ENCODE data around the gene TAF4B.

TAF4B gene

GRCh38 chr18:26350961-26351360 is 124.7 kb downstream of the TAF4B start:
- no peak overlapping the region for H3K9ac ChIP-seq (ENCODE audit: low read length)
- peaks cover 22% of the 10 kb centered on the region for H3F3A ChIP-seq (ENCODE audit: insufficient read depth)
- no peaks in the 10 kb centered on the region for H3K9me2 ChIP-seq (replicated peaks; ENCODE audit: insufficient read depth, low read length)
- H3K79me2 ChIP-seq (ENCODE audit: insufficient read depth, low read length) = peaks cover 5% of the 10 kb centered on the region; the same call in 1 of the 2 replicates
- H3K36me3 ChIP-seq (ENCODE audit: low read length) = peaks cover 37% of the 10 kb centered on the region; the same call in 1 of the 2 replicates
- TF ChIP-seq EZH2phosphoT487 (conservative IDR thresholded peaks at IDR 0.05; ENCODE audit: low read length) (no peak), CTCF (IDR thresholded peaks at IDR 0.05; ENCODE audit: insufficient read depth, low read length, poor library complexity, severe bottlenecking) (no peak)
- H3K27ac ChIP-seq (ENCODE audit: low read depth, low read length) = no peak overlapping the region
- peaks cover 11% of the 10 kb centered on the region; the same call in 1 of the 2 replicates for H3K9me3 ChIP-seq (ENCODE audit: insufficient read depth, low read length)
- H2AFZ ChIP-seq (ENCODE audit: low read depth, low read length, severe bottlenecking) = no peak overlapping the region
- H3K27me3 ChIP-seq (ENCODE audit: low read length) = no peaks in the 10 kb centered on the region
- H3K4me2 ChIP-seq (ENCODE audit: low read depth, low read length, poor library complexity, severe bottlenecking) = no peak overlapping the region
- H3K4me3 ChIP-seq (ENCODE audit: insufficient read depth, low read length, poor library complexity, severe bottlenecking) = no peak overlapping the region
- H4K20me1 ChIP-seq (ENCODE audit: low read depth, low read length) = no peaks in the 10 kb centered on the region

- Histone ChIP-seq H3F3A (ENCODE audit: insufficient read depth) (peaks cover 34% of the 10 kb centered on the region), H3K27ac (ENCODE audit: low read depth, low read length) (peak overlapping the region; percentile 4; the same call in 1 of the 2 replicates), H3K4me2 (ENCODE audit: low read depth, low read length, poor library complexity, severe bottlenecking) (no peak overlapping the region), H3K9me3 (ENCODE audit: insufficient read depth, low read length) (no peaks in the 10 kb centered on the region), H3K9ac (ENCODE audit: low read length) (no peak overlapping the region), H3K79me2 (ENCODE audit: insufficient read depth, low read length) (peaks cover 5% of the 10 kb centered on the region; the same call in 1 of the 2 replicates), H4K20me1 (ENCODE audit: low read depth, low read length) (no peaks in the 10 kb centered on the region), H2AFZ (ENCODE audit: low read depth, low read length, severe bottlenecking) (no peak overlapping the region), H3K36me3 (ENCODE audit: low read length) (peaks cover 32% of the 10 kb centered on the region), H3K27me3 (ENCODE audit: low read length) (no peaks in the 10 kb centered on the region), H3K9me2 (replicated peaks; ENCODE audit: insufficient read depth, low read length) (no peaks in the 10 kb centered on the region), H3K4me3 (ENCODE audit: insufficient read depth, low read length, poor library complexity, severe bottlenecking) (no peak overlapping the region)
- TF ChIP-seq CTCF (IDR thresholded peaks at IDR 0.05; ENCODE audit: insufficient read depth, low read length, poor library complexity, severe bottlenecking) = no peak
- no peak for TF ChIP-seq EZH2phosphoT487 (conservative IDR thresholded peaks at IDR 0.05; ENCODE audit: low read length)
Observed at GRCh38 chr18:26356045-26356785, 130.0 kb downstream of the TAF4B start.

- Histone ChIP-seq H3K9me2 (replicated peaks; ENCODE audit: insufficient read depth, low read length) (no peaks in the 10 kb centered on the region), H3K9ac (ENCODE audit: low read length) (no peak overlapping the region), H3K27me3 (ENCODE audit: low read length) (no peaks in the 10 kb centered on the region), H4K20me1 (ENCODE audit: low read depth, low read length) (no peaks in the 10 kb centered on the region), H2AFZ (ENCODE audit: low read depth, low read length, severe bottlenecking) (no peak overlapping the region), H3K4me2 (ENCODE audit: low read depth, low read length, poor library complexity, severe bottlenecking) (no peak overlapping the region), H3F3A (ENCODE audit: insufficient read depth) (peaks cover 38% of the 10 kb centered on the region), H3K36me3 (ENCODE audit: low read length) (peaks cover 36% of the 10 kb centered on the region), H3K4me3 (ENCODE audit: insufficient read depth, low read length, poor library complexity, severe bottlenecking) (no peak overlapping the region), H3K79me2 (ENCODE audit: insufficient read depth, low read length) (0 out of 2 replicates have a peak, but pooled peaks cover 5% of the 10 kb centered on the region), H3K9me3 (ENCODE audit: insufficient read depth, low read length) (no peaks in the 10 kb centered on the region), H3K27ac (ENCODE audit: low read depth, low read length) (no peak overlapping the region)
- TF ChIP-seq EZH2phosphoT487 (conservative IDR thresholded peaks at IDR 0.05; ENCODE audit: low read length) = no peak
- TF ChIP-seq CTCF (IDR thresholded peaks at IDR 0.05; ENCODE audit: insufficient read depth, low read length, poor library complexity, severe bottlenecking) = no peak
Observed at GRCh38 chr18:26357960-26358359, 131.7 kb downstream of the TAF4B start.

Measured in SU-DHL-6 (cell line).